Measurements from ENCODE around the gene KLHL3.

GRCh38 chr5:137672881-137673280 is 63.0 kb downstream of the KLHL3 start:
- TF ChIP-seq CTCF (IDR thresholded peaks at IDR 0.05) = no peak
- TF ChIP-seq POLR2A (IDR thresholded peaks at IDR 0.05) = no peak

All from esophagus squamous epithelium (tissue), 4 donors.